HepG2 (cell line): ENCODE results near the gene DOCK3.

Experiments
- EZH2 ChIP-seq: conservative IDR thresholded peaks from 2 replicates; pipeline ENCODE4 v1.6.1; 2012; ENCODE audit warnings: mild to moderate bottlenecking, low read depth, low read length, moderate library complexity
- MTA1 ChIP-seq: sonication (generic); formaldehyde crosslinking; IDR thresholded peaks from 2 replicates; pipeline ENCODE4 v1.4.0; 2020; ENCODE audit warnings: missing genetic modification reagents, mild to moderate bottlenecking, borderline replicate concordance
- NFYC ChIP-seq: IDR thresholded peaks from 2 replicates; pipeline ENCODE4 v1.6.1; 2016; ENCODE audit warnings: missing genetic modification reagents, missing compliant biosample characterization
- POLR2A ChIP-seq, 2 experiments: IDR thresholded peaks; 2 replicates each; pipeline ENCODE4 v1.6.1; 2011; ENCODE audit warnings: low read depth in 2 of 2, low read length in 2 of 2, mild to moderate bottlenecking in 1 of 2, moderate library complexity in 1 of 2; ENCODE audit not compliant: insufficient read depth in 1 of 2
- THYN1 ChIP-seq: sonication (generic); formaldehyde crosslinking; IDR thresholded peaks from 2 replicates; pipeline ENCODE4 v1.8.1; 2023; ENCODE audit warnings: low read depth, mild to moderate bottlenecking, moderate library complexity, missing genetic modification reagents, borderline replicate concordance
- YEATS4 ChIP-seq: sonication (generic); formaldehyde crosslinking; IDR thresholded peaks from 2 replicates; pipeline ENCODE4 v1.4.0; 2020; ENCODE audit warnings: missing genetic modification reagents, borderline replicate concordance
- ZNF468 ChIP-seq: sonication (generic); formaldehyde crosslinking; IDR thresholded peaks from 2 replicates; pipeline ENCODE4 v1.8.0; 2022; ENCODE audit warnings: mild to moderate bottlenecking, moderate library complexity, missing genetic modification reagents
- ZNF605 ChIP-seq: sonication (generic); formaldehyde crosslinking; IDR thresholded peaks from 2 replicates; pipeline ENCODE4 v1.8.0; 2022; ENCODE audit warnings: mild to moderate bottlenecking, missing genetic modification reagents
- ZSCAN20 ChIP-seq: sonication (generic); formaldehyde crosslinking; IDR thresholded peaks from 2 replicates; pipeline ENCODE4 v1.4.0; 2020; ENCODE audit warnings: missing genetic modification reagents, mild to moderate bottlenecking, borderline replicate concordance
- ZSCAN21 ChIP-seq: sonication (generic); formaldehyde crosslinking; IDR thresholded peaks from 2 replicates; pipeline ENCODE4 v1.8.0; 2022; ENCODE audit warnings: mild to moderate bottlenecking, missing genetic modification reagents, moderate library complexity, borderline replicate concordance
- TF ChIP-seq, protein P1 (sequence below): sonication (generic); formaldehyde crosslinking; IDR thresholded peaks from 2 replicates; pipeline ENCODE4 v1.8.1; 2023; ENCODE audit warnings: mild to moderate bottlenecking, missing genetic modification reagents
- TF ChIP-seq, protein P2 (sequence below): sonication (generic); formaldehyde crosslinking; IDR thresholded peaks from 2 replicates; pipeline ENCODE4 v1.8.0; 2022; ENCODE audit warnings: mild to moderate bottlenecking, missing genetic modification reagents, borderline replicate concordance
- TF ChIP-seq, protein P3 (sequence below): sonication (generic); formaldehyde crosslinking; IDR thresholded peaks from 2 replicates; pipeline ENCODE4 v1.5.0; 2020; ENCODE audit warnings: mild to moderate bottlenecking, missing genetic modification reagents, moderate library complexity

DNA sequence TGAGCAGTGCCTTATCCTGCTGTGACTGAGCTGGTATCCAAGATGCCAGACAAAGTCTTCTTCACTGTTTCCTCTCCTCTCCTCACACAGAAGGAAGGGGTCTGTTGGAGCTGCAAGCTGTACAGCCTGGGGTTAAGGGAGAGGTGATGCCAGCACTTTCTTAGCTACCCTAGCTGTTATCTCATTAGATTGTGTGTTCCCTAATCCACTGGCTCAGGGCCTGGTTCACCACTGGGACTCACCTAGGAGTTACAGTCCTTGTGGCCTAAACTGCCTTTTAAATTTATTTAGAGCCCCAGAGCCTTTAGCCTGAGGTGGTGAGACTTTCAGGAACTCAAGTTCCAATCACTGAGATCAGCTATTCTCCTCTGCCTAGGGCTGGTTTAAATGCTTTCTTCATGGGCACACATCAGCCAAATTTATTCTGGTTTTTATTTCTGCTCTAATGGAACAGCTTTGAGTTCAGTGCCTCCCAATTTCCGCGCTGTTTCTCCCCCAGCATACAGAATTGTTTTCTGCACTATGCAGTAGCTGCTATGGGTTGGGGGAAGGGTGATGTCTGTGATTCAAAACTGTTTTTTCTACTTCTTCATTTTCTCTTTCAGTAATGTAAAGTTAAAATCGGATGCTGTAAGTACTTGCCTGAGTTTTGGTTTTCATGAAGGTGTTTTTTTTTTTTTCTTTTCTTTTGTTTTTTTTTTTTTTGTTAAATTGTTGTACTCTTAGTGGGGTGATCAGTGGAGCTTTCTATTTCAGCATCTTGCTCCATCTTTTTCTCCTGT, 198.8 kb downstream of the DOCK3 start:
- TF ChIP-seq, protein P1, sequence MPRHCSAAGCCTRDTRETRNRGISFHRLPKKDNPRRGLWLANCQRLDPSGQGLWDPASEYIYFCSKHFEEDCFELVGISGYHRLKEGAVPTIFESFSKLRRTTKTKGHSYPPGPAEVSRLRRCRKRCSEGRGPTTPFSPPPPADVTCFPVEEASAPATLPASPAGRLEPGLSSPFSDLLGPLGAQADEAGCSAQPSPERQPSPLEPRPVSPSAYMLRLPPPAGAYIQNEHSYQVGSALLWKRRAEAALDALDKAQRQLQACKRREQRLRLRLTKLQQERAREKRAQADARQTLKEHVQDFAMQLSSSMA: no peak
- TF ChIP-seq ZNF468 (CRISPR knock-in tag) (no peak), NFYC (CRISPR knock-in tag) (no peak), MTA1 (CRISPR knock-in tag) (no peak), EZH2 (no peak), YEATS4 (CRISPR knock-in tag) (no peak), ZNF605 (CRISPR knock-in tag) (no peak), ZSCAN21 (CRISPR knock-in tag) (no peak), ZSCAN20 (CRISPR knock-in tag) (no peak), POLR2A (IDR thresholded peaks at IDR 0.05; ENCODE audit: insufficient read depth in 1 of 2, low read depth in 2 of 2, low read length in 2 of 2) (no peak), THYN1 (CRISPR knock-in tag) (no peak)
- TF ChIP-seq, protein P2, sequence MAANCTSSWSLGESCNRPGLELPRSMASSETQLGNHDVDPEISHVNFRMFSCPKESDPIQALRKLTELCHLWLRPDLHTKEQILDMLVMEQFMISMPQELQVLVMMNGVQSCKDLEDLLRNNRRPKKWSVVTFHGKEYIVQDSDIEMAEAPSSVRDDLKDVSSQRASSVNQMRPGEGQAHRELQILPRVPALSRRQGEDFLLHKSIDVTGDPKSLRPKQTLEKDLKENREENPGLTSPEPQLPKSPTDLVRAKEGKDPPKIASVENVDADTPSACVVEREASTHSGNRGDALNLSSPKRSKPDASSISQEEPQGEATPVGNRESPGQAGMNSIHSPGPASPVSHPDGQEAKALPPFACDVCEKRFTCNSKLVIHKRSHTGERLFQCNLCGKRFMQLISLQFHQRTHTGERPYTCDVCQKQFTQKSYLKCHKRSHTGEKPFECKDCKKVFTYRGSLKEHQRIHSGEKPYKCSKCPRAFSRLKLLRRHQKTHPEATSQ: no peak
- TF ChIP-seq, protein P3, sequence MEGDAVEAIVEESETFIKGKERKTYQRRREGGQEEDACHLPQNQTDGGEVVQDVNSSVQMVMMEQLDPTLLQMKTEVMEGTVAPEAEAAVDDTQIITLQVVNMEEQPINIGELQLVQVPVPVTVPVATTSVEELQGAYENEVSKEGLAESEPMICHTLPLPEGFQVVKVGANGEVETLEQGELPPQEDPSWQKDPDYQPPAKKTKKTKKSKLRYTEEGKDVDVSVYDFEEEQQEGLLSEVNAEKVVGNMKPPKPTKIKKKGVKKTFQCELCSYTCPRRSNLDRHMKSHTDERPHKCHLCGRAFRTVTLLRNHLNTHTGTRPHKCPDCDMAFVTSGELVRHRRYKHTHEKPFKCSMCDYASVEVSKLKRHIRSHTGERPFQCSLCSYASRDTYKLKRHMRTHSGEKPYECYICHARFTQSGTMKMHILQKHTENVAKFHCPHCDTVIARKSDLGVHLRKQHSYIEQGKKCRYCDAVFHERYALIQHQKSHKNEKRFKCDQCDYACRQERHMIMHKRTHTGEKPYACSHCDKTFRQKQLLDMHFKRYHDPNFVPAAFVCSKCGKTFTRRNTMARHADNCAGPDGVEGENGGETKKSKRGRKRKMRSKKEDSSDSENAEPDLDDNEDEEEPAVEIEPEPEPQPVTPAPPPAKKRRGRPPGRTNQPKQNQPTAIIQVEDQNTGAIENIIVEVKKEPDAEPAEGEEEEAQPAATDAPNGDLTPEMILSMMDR (CRISPR knock-in tag): no peak
